ENCODE data around the gene REXO4. TPM values are rescaled to one million over a fixed set of nuclear protein-coding genes. Genes with fewer than 3 reads are reported as not detected.
"Not testable (repeated sequence)": the region's sequence is repeated elsewhere in the genome, so short reads cannot be mapped to it uniquely, and the experiment has no call there.

The REXO4 gene
- total and polyA plus RNA-seq, 2 donors (not counting 3 experiments of a cell fraction or from before 2014, with no cell fraction given): 19.5 to 29.5 TPM

GRCh38 chr9:133452562-133452961 lies 34.8 kb upstream of the REXO4 start:
- dilution Hi-C loops (cut with MboI; ENCODE audit: extremely low pct_ligation_motif_present, low sequenced_read_pairs): no loop called here
- intact Hi-C loops (cut with micrococcal nuclease): no loop called here
- Histone ChIP-seq H3K9ac (replicated peaks; ENCODE audit: extremely low read depth, insufficient read depth, low read length) (no peak overlapping the region), H3K4me3 (replicated peaks in 1 of 3; ENCODE audit: insufficient read depth in 1 of 3, low read depth in 1 of 3, low read length in 3 of 3) (no peak overlapping the region), H2AFZ (ENCODE audit: low read depth, low read length) (no peak overlapping the region), H3K79me2 (ENCODE audit: control insufficient read depth, insufficient read depth, low read length) (no peaks in the 10 kb centered on the region), H3K27me3 (ENCODE audit: control insufficient read depth in 2 of 2, insufficient read depth in 2 of 2, low read length in 2 of 2) (no peaks in the 10 kb centered on the region), H3K4me2 (ENCODE audit: insufficient read depth, low read length) (no peak overlapping the region), H3K9me1 (replicated peaks; ENCODE audit: control insufficient read depth, extremely low read depth, insufficient read depth, low read length) (no peaks in the 10 kb centered on the region), H3K4me1 (ENCODE audit: control insufficient read depth, extremely low read depth, insufficient read depth, low read length) (no peaks in the 10 kb centered on the region), H4K20me1 (replicated peaks; ENCODE audit: control insufficient read depth, extremely low read depth, insufficient read depth, low read length) (no peaks in the 10 kb centered on the region), H3K9me3 (replicated peaks; ENCODE audit: control insufficient read depth, insufficient read depth, low read length) (no peaks in the 10 kb centered on the region), H3K36me3 (ENCODE audit: control insufficient read depth in 2 of 2, extremely low read depth in 1 of 2, insufficient read depth in 2 of 2, low read length in 2 of 2) (no peaks in the 10 kb centered on the region), H3K27ac (ENCODE audit: insufficient read depth, low read depth, low read length) (no peak overlapping the region)
- BruUV-seq (replicated peaks): no TSS peak
- ChIA-PET CTCF (interaction anchor here (1.5 kb wide), 1 partner anchor 267 kb away, joined by 4 read pairs; no protein-coding TSS in a partner anchor), POLR2A (no interaction called here)
- TF ChIP-seq EZH2 (IDR thresholded peaks at IDR 0.05; ENCODE audit: borderline replicate concordance, low read depth, low read length, severe bottlenecking): no peak
- TF ChIP-seq MYC (IDR thresholded peaks at IDR 0.05; ENCODE audit: low read depth, low read length): no peak
- no peak for TF ChIP-seq MAX (IDR thresholded peaks at IDR 0.05; ENCODE audit: insufficient read depth, insufficient read length)
- no peak for TF ChIP-seq JUN (IDR thresholded peaks at IDR 0.05; ENCODE audit: borderline replicate concordance, insufficient read depth, insufficient read length, low read depth)
- no peak for TF ChIP-seq CTCF (IDR thresholded peaks at IDR 0.05; ENCODE audit: extremely low read depth in 1 of 2, insufficient read depth in 1 of 2, low read depth in 1 of 2, low read length in 2 of 2)
- no peak for TF ChIP-seq POLR2AphosphoS5 (IDR thresholded peaks at IDR 0.05; ENCODE audit: insufficient read depth, low read depth, low read length)
- no peak for TF ChIP-seq GATA2 (IDR thresholded peaks at IDR 0.05; ENCODE audit: insufficient read depth, insufficient read length, low read depth, low read length)
- no peak for TF ChIP-seq FOS (IDR thresholded peaks at IDR 0.05; ENCODE audit: borderline replicate concordance, insufficient read depth, low read length)
- no peak for TF ChIP-seq POLR2A (IDR thresholded peaks at IDR 0.05; ENCODE audit: low read depth, low read length)
- no peak for DNase-seq (ENCODE audit: low read depth, low spot score)
- FAIRE-seq: no peak

GRCh38 chr9:133451865-133452264 lies 34.1 kb upstream of the REXO4 start:
- H3K4me3 ChIP-seq (replicated peaks in 1 of 3; ENCODE audit: insufficient read depth in 1 of 3, low read depth in 1 of 3, low read length in 3 of 3); H4K20me1 ChIP-seq (replicated peaks; ENCODE audit: control insufficient read depth, extremely low read depth, insufficient read depth, low read length); H3K9me1 ChIP-seq (replicated peaks; ENCODE audit: control insufficient read depth, extremely low read depth, insufficient read depth, low read length); CTCF ChIA-PET; FAIRE-seq; dilution Hi-C loops (cut with MboI; ENCODE audit: extremely low pct_ligation_motif_present, low sequenced_read_pairs); H3K36me3 ChIP-seq (ENCODE audit: control insufficient read depth in 2 of 2, extremely low read depth in 1 of 2, insufficient read depth in 2 of 2, low read length in 2 of 2); POLR2A ChIA-PET; H3K4me2 ChIP-seq (ENCODE audit: insufficient read depth, low read length); BruUV-seq (replicated peaks); H3K9ac ChIP-seq (replicated peaks; ENCODE audit: extremely low read depth, insufficient read depth, low read length); H3K79me2 ChIP-seq (ENCODE audit: control insufficient read depth, insufficient read depth, low read length); H3K9me3 ChIP-seq (replicated peaks; ENCODE audit: control insufficient read depth, insufficient read depth, low read length); H2AFZ ChIP-seq (ENCODE audit: low read depth, low read length); DNase-seq (ENCODE audit: low read depth, low spot score); H3K27ac ChIP-seq (ENCODE audit: insufficient read depth, low read depth, low read length); H3K27me3 ChIP-seq (ENCODE audit: control insufficient read depth in 2 of 2, insufficient read depth in 2 of 2, low read length in 2 of 2); intact Hi-C loops (cut with micrococcal nuclease); H3K4me1 ChIP-seq (ENCODE audit: control insufficient read depth, extremely low read depth, insufficient read depth, low read length): not testable (repeated sequence)

Measured in endothelial cell of umbilical vein (primary cell).